NCI-H1048 (cell line): Measurements from ENCODE around the gene COL4A1.

Source experiments
- DNase-seq: peaks from one replicate; lab custom pipeline; 2025; lab: John Stamatoyannopoulos, UW

The COL4A1 gene

DNA sequence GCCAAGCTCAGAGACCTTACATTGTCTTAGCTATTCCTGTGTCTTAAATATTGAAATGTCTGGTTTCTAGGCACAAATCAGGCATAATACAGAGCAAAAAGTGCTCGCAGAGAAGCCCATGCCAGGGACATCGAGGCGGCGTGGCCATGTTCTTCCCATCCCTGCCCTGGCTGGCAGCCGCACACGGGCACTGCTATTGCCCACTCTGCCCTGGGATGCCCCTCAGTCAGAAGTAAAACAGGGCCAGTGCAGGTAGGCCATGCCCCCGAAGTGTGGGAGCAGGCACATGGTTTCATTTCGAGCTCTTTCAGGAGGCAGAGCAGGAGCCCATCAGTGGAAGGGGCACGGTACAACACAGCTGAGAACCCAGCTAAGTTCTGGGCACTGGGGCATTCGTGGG, 113.5 kb downstream of the COL4A1 start:
- no peak for DNase-seq

- DNase-seq, result no peak
Observed at GRCh38 chr13:110192472-110192871, 114.5 kb downstream of the COL4A1 start.

GRCh38 chr13:110187641-110188161, 119.3 kb downstream of the COL4A1 start:
- no peak for DNase-seq

DNA sequence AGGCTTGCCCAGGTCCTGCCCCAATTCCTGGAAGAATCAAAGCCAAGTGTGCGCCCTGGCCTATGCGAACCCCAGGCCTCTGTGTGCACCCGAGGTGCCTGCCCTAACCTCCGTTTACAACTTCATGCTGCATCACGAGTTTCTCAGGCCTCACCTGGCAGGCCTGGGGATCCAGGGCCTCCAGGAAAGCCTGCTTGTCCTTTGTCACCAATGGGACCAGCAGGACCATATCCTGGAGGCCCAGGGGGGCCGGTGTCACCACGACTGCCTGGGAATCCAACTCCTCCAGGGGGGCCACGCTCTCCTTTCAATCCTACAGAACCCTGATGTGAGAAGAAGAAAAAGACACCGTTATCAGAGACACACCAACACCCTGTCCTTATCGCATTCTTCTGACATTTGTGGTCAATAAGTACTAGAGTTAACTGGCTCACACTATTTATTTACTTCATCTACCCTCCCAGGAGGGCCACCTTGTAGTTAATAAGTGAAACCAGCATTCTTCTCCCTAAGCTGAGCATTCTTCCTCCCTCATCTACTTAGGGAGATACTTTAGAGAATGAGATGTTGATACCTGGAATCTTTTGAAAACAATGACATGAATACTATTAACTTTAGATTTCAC, 120.6 kb downstream of the COL4A1 start:
- no peak for DNase-seq

DNA sequence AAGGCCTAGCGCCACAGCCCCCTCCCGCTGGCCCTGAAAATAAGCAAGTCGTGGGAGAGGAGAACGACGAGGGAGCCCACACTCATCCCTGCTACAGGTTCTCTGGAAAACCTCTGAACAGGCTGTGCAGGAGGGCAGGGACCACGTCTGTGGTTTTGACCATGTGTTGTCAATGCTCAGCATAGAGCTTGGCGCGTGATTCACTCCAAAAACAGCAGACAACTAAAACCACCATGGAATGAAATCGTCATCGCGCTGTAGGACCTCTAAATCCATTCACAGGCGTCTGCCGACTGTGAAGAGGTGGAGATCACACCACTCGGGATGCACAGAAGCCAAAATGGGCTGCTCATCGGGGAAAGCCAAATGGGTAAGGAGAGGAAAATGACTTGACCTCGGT, 121.3 kb downstream of the COL4A1 start:
- DNase-seq, result no peak

DNA sequence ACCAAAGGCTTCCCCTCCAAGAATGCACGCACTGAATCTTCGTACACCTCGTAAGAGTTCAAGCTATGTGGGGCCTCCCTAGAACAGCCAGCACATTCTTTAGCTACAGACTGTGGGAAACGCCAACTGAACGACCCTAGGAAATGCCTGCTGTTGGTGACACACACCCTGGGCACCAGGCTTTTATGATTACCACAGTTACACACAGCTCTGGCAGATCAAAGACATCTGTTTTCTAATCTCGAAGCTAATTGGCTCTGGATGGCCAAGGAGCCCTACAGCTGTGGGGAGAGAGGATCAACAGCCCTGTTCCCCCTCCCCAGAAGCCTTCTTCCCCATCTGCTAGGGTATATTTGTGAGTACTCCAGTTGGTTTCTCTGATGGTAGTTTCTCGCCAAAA, 123.0 kb downstream of the COL4A1 start:
- no peak for DNase-seq

DNA sequence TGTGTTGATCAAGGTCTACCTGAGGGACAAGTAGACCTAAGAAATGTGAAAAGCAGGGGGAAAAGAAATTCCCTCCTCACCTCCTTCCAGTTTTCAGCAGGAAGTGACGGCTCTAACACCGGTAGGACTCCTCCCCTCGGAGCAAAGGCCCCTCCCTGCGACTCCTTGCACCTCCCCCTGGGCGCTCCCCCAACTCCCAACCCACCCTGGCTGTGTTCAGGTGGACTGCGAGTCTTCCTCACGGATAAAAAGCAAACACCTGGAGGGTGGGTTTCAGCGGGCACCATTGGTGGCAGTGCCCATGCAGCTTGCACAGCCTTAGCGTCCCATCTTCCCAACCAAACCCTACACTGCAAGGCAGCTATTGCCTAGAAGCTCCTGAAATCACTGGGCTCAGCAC, 124.5 kb downstream of the COL4A1 start:
- DNase-seq, result no peak

GRCh38 chr13:110182003-110182402, 125.0 kb downstream of the COL4A1 start:
- DNase-seq, result no peak

GRCh38 chr13:110179857-110180147, 127.2 kb downstream of the COL4A1 start:
- DNase-seq, result no peak

- no peak for DNase-seq
Observed at GRCh38 chr13:110179116-110179856, 127.7 kb downstream of the COL4A1 start.

GRCh38 chr13:110177790-110178189, 129.2 kb downstream of the COL4A1 start:
- no peak for DNase-seq

DNA sequence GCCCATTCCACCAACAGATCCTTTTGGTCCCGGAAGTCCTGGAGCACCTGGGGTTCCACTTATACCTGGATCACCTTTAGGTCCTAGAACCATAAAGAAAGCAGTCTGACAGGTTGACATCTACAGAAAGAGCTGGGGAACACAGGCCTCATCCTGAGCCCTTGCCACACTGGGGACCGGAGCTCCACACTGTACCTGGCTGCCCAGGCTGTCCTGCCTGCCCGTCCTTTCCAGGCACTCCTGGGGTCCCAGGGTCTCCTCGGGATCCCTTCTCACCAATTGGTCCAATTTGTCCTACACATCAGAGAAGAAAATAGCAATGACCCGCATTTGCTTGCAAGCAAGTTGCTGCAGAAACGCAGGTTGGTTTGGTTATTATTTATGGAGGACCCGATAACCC, 130.5 kb downstream of the COL4A1 start:
- DNase-seq, result no peak

- no peak for DNase-seq
Observed at GRCh38 chr13:110173247-110173818, 133.6 kb downstream of the COL4A1 start.

GRCh38 chr13:110170882-110171281, 136.1 kb downstream of the COL4A1 start:
- no peak for DNase-seq

DNA sequence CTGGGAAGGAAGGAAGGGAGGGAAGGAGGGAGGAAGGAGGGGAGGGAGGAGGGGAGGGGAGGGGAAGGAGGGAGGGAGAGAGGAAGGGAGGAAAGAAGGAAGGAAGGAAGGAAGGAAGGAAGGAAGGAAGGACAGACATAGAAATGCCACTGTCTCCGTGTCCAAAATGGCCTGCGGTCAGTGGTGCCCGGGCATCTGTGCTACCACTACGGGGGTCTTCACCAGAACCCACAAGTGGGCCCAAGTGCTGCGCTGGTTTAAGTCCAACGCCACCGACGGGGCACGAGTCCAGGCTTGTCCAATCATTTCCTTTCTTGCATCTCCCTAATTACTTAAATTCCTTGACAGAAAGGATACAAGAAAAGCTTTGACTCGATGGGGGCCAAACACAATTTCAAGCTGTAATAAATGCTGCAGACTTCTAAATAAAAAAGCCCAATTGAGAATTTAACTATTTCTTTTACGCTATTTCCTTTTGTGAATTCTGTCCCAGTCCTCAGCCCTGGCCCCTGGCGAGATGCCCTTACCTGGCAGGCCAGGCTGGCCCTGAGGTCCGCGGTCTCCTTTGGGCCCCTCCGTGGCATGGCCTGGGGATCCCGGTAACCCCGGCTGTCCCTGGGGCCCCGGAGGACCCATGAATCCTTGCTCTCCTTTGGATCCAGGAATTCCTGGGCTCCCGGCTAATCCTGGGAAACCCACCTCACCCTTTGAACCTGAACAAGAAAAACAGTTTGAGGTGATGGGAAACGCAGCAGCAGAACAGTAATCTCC, 136.8 kb downstream of the COL4A1 start:
- DNase-seq, result no peak

GRCh38 chr13:110168999-110169933, 137.7 kb downstream of the COL4A1 start:
- no peak for DNase-seq

- no peak for DNase-seq
Observed at GRCh38 chr13:110166598-110166997, 140.4 kb downstream of the COL4A1 start.

DNA sequence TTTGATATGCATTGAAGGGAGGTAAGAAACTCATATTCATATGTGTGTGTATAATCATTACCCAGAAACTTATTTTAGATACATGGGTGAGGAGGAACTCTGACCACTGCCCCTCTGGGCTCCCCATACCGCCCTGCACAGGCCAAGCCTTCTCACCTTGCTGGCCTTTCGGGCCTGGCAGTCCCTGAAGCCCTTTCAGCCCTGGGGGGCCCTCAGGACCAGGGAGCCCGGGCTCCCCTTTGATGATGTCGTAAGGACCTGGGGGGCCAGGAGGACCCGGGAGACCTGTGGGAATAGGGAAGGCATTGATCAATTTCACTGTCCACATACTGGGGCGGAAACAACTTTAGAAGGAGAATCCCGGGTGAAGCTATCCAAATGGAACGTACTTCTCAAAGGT, 142.3 kb downstream of the COL4A1 start:
- DNase-seq, result no peak

DNA sequence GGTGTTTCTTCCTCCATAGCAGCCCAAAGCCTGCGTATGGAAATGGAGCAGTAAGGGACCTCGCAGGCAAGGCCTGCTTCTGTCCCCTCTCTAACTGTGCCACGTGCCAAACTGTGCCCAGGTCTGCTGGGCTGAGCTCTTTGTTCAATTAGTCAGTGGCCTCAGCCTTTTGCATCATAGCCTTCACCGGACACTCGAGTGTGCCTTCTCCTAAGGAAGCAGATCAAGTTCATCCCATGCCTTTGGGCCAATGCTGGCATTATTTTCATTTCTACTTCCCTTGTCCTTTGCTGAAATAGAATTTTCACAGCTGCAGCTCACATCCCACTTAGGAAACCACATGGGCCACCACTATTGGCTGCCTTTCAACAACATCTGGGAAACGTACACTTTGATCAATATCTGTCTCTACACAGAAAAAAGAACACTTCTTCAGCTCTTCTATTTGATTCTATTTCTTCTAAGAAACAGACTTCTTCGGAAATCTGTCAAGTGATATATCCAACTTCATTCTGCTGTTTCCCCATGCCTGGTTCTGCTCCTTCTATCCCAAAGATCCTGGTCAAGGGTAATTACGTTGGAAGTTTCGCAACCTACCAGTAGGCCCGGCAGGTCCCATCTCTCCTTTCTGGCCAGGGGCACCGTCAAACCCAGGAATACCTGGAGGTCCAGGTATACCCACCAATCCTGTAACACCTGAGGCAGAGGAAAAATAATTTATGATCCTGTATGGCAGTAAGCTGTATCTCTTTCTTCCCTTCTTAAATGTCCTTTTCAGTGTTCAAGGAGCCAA, 143.9 kb downstream of the COL4A1 start:
- DNase-seq, result no peak

- no peak for DNase-seq
Observed at GRCh38 chr13:110162053-110162452, 144.9 kb downstream of the COL4A1 start.
